ENCODE measurements around the gene FAM83F.

- TF ChIP-seq MYC (IDR thresholded peaks at IDR 0.05; ENCODE audit: borderline replicate concordance, low read length) (no peak), RNF2 (IDR thresholded peaks at IDR 0.05; ENCODE audit: borderline replicate concordance, low read depth) (no peak), RFX5 (IDR thresholded peaks at IDR 0.05) (no peak), POLR2A (IDR thresholded peaks at IDR 0.05; ENCODE audit: low read length) (no peak), MAX (IDR thresholded peaks at IDR 0.05) (no peak), KDM5A (IDR thresholded peaks at IDR 0.05) (no peak), KDM1A (IDR thresholded peaks at IDR 0.05; ENCODE audit: low read depth) (no peak)
- TF ChIP-seq, protein P1, sequence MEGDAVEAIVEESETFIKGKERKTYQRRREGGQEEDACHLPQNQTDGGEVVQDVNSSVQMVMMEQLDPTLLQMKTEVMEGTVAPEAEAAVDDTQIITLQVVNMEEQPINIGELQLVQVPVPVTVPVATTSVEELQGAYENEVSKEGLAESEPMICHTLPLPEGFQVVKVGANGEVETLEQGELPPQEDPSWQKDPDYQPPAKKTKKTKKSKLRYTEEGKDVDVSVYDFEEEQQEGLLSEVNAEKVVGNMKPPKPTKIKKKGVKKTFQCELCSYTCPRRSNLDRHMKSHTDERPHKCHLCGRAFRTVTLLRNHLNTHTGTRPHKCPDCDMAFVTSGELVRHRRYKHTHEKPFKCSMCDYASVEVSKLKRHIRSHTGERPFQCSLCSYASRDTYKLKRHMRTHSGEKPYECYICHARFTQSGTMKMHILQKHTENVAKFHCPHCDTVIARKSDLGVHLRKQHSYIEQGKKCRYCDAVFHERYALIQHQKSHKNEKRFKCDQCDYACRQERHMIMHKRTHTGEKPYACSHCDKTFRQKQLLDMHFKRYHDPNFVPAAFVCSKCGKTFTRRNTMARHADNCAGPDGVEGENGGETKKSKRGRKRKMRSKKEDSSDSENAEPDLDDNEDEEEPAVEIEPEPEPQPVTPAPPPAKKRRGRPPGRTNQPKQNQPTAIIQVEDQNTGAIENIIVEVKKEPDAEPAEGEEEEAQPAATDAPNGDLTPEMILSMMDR (IDR thresholded peaks at IDR 0.05), result no peak
Observed at GRCh38 chr22:40076702-40077645, 82.2 kb downstream of the FAM83F start.
